Endothelial cell of hepatic sinusoid (primary cell): ENCODE data around the gene ADORA1.

Experiments
- in situ Hi-C: cut with HindIII; loops from 2 replicates; pipeline ENCODE4 v1.10.0; 2017; ENCODE audit warnings: low sequenced_read_pairs

Gene ADORA1

DNA sequence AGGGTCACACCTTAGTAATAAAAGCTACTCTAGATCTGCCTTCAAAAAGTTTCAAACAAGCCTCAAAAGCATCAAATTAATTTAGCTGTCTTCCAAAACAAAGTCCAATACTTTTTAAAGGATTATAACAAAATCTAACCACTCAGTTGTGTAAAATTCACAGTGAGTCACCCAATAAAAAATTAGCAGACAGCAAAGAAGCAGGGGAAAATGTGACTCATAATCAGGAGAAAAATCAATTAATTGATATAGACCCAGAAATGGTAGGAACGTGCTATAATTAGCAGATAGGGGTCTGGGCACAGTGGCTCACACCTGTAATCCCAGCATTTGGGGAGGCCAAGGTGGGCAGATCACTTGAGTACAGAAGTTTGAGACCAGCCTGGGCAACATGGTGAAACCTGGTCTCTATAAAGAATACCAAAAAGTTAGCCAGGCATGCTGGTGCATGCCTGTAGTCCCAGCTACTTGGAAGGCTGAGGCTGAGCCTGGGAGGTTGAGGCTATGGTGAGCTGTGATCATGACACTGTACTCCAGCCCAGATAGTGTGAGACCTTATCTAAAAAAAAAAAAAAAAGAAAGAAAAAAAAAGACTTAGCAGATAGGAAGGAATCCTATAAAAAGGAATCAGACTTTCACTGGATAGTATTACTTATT lies 33.6 kb upstream of the ADORA1 start:
- in situ Hi-C loops: no loop called here

GRCh38 chr1:203095061-203095690 lies 32.4 kb upstream of the ADORA1 start:
- in situ Hi-C loops: no loop called here

- in situ Hi-C loops: no loop called here
Observed at GRCh38 chr1:203096566-203096965, 31.0 kb upstream of the ADORA1 start.

- in situ Hi-C loops: no loop called here
Observed at GRCh38 chr1:203097001-203097400, 30.5 kb upstream of the ADORA1 start.

DNA sequence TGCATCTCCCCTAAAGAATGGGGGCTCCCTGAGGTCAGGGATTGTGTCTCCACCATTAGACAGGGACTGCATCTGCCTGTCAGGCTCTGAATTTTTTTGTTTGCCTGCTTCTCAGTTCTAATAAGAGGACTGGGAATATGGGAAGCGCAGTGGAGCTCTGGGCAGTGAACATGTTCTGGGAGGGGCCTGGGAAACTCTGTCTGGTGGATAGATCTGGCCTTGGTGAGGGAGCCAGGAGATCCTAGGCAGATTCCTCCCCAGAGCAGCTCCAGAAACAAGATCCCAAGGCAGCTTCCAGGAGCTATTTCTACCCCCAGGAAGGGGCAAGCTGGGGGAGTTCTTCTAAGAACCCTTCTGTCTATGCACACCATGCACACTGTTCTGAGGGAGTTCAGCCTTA lies 29.1 kb upstream of the ADORA1 start:
- in situ Hi-C loops: no loop called here

GRCh38 chr1:203098914-203099520 lies 28.5 kb upstream of the ADORA1 start:
- in situ Hi-C loops: no loop called here

- in situ Hi-C loops: loop anchor here (5.0 kb wide), 1 partner anchor 43 kb away; no protein-coding TSS in a partner anchor
Observed at GRCh38 chr1:203099805-203100515, 27.6 kb upstream of the ADORA1 start.

GRCh38 chr1:203100516-203100869 lies 27.0 kb upstream of the ADORA1 start:
- in situ Hi-C loops: loop anchor here (5.0 kb wide), 1 partner anchor 43 kb away; no protein-coding TSS in a partner anchor

- in situ Hi-C loops: loop anchor here (5.0 kb wide), 1 partner anchor 45 kb away; no protein-coding TSS in a partner anchor
Observed at GRCh38 chr1:203101813-203102634, 25.5 kb upstream of the ADORA1 start.

- in situ Hi-C loops: loop anchor here (5.0 kb wide), 1 partner anchor 46 kb away; no protein-coding TSS in a partner anchor
Observed at GRCh38 chr1:203103216-203103615, 24.3 kb upstream of the ADORA1 start.

GRCh38 chr1:203103829-203104495 lies 23.6 kb upstream of the ADORA1 start:
- in situ Hi-C loops: loop anchor here (5.0 kb wide), 1 partner anchor 47 kb away; no protein-coding TSS in a partner anchor

DNA sequence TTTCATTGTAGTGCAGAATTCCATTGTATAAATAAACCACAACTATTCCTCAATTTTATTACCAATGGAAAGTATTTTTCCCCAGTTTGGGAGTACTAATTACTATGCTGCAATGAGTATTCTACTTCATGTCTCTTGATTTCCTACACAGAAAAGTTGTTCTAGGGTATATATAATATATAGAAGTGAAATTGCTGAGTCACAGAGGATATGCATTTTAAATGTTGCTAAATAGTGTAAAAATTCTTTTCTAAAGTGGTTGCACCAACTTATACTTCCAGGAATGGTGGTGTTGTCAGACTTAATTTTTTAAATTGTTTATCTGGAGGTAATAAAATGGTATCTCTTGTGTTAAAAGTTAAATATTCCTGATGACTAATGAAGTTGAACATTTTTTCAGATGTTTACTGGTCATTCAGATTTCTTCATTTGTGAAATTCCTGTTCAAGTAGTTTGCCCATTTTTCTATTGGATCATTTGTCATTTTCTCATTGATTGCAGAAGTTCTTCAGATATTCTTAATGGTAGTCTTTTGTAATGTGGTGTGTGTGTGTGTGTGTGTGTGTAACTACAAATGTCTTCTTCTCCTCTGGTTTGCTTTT lies 22.6 kb upstream of the ADORA1 start:
- in situ Hi-C loops: loop anchor here (5.0 kb wide), 1 partner anchor 48 kb away; no protein-coding TSS in a partner anchor

DNA sequence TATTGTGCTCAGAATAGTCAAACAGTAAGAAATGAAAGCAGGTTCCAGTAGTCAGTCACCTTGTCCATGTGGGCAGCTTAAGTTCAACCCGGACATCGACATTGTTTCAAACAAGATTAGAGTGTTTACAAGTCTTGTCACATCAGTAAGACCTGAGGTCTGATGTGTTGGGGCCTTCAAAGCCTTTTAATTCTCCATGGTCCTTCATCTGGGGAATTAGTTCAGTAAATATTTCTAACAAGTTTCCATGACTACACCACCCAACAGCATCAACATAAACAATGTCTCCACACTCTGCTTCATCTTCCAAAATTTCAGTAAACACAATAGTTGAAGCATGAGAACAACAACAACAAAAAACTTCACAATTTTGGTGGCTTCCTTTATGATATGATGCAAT lies 15.1 kb upstream of the ADORA1 start:
- in situ Hi-C loops: no loop called here

- in situ Hi-C loops: no loop called here
Observed at GRCh38 chr1:203113308-203113707, 14.2 kb upstream of the ADORA1 start.

DNA sequence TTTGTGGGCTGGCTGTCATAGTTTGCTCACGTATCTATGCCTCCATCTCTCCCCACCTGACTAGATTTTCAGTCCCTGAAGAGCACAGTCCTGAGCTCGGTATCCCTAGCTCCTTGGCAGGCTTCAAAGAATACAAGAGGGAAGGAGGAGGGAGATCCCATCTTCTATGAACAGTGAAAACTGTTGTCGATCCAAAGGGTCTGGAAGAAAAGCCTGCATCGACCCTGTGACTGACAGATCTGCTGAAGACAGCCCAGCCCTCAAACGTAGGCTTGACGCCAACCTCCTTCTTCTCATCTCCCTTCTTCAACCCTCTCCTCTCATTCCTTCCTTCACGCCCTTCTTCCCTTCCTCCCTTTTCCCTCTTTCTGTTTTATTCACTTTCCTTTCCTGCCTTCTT lies 13.3 kb upstream of the ADORA1 start:
- in situ Hi-C loops: no loop called here

DNA sequence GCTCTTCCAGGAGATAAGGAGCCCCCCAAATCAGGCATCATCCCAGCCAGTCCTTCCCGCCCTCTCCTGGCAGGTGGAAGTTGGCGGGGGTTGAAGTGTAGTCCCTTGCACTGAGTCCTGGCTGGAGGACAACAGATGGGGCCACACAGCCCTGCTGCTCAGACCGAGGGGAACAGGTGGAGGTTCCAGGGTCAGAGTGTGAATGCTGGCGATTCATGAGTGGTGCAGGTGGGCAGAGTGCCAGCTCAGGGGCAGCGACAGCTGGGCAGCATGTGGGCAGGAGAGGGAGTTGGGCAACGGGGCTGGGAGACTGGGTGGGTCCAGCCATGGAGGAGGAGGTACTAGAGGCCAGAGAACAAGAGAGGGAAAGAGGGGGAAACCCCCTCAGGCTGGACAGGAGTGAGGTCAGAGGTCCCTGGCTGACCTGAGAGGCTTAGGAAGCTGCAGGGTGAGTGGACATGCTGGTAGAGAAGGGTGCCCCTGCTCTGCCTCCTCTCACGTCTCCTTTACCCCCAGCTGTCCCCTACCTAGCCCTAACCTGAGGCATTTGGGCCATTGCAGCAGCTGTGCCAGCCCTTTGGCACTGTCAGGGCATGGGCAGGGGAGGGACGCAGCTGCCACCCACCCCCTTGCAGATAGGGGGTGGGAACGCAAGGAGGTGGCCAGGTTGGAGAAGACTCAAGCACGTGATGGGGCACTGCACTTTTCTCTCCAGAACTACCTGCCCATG lies 11.3 kb upstream of the ADORA1 start:
- in situ Hi-C loops: no loop called here

- in situ Hi-C loops: no loop called here
Observed at GRCh38 chr1:203117611-203118575, 9.6 kb upstream of the ADORA1 start.
